Activated naive CD8-positive, alpha-beta T cell treated with anti-CD3 and anti-CD28 coated beads, Interleukin-2, amount 50 U/mL, for 24 hours (primary cell): Measurements from ENCODE around the gene KRTAP4-11.
"Not testable (repeated sequence)": the region's sequence is repeated elsewhere in the genome, so short reads cannot be mapped to it uniquely, and the experiment has no call there.

Experiments
- ATAC-seq: fragments of 150-1000 bp; cut with Tn5 transposase; one replicate; pipeline ENCODE4 v1.10.0; 2021
- DNase-seq: peaks from one replicate; pipeline ENCODE4 v3.0.0; 2021
- H3K27ac Mint-ChIP-seq: one replicate; pipeline ENCODE4 v1.8.0; 2021; ENCODE audit warnings: mild to moderate bottlenecking, mixed read lengths
- H3K27me3 Mint-ChIP-seq: one replicate; pipeline ENCODE4 v1.8.0; 2021; ENCODE audit warnings: mixed read lengths
- H3K36me3 Mint-ChIP-seq: one replicate; pipeline ENCODE4 v1.8.0; 2021; ENCODE audit warnings: low read depth, mixed read lengths
- H3K4me1 Mint-ChIP-seq: one replicate; pipeline ENCODE4 v1.8.0; 2021; ENCODE audit warnings: mixed read lengths
- H3K4me3 Mint-ChIP-seq: one replicate; pipeline ENCODE4 v1.8.0; 2021; ENCODE audit warnings: mild to moderate bottlenecking, moderate library complexity, mixed read lengths
- H3K9me3 Mint-ChIP-seq: one replicate; pipeline ENCODE4 v1.8.0; 2021; ENCODE audit warnings: mixed read lengths

Gene KRTAP4-11

DNA sequence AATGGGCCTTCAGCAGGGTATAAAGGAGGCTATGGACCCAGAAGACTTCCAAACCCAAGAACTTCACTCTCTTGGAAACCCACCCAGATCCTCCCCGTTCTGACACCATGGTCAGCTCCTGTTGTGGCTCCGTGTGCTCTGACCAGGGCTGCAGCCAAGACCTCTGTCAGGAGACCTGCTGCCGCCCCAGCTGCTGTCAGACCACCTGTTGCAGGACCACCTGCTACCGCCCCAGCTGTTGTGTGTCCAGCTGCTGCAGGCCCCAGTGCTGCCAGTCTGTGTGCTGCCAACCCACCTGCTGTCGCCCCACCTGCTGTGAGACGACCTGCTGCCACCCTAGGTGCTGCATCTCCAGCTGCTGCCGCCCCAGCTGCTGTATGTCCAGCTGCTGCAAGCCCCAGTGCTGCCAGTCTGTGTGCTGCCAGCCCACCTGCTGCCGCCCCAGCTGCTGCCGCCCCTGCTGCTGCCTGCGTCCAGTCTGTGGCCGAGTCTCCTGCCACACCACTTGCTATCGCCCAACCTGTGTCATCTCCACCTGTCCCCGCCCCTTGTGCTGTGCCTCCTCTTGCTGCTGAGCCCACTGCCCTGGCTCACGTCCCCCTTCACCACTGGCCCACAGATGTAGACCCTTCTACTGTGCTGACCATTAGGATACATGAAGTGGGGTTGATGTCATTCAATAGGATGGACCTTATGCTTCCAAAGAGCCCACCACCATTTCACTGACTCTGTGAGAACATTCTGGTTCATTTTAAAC lies 33.9 kb downstream of the KRTAP4-11 start, which contains the start of gene KRTAP4-7:
TSS of gene KRTAP4-7 (plus strand) at position 51 of the 757 bp plus-strand sequence. CDS start at position 108, 57 bp downstream.
- ATAC-seq, H3K27me3 Mint-ChIP-seq, H3K4me1 Mint-ChIP-seq, H3K36me3 Mint-ChIP-seq, H3K9me3 Mint-ChIP-seq, H3K27ac Mint-ChIP-seq, H3K4me3 Mint-ChIP-seq, DNase-seq: not testable (repeated sequence)

- H3K36me3 Mint-ChIP-seq, H3K27me3 Mint-ChIP-seq, H3K4me1 Mint-ChIP-seq, H3K27ac Mint-ChIP-seq, ATAC-seq, H3K4me3 Mint-ChIP-seq, H3K9me3 Mint-ChIP-seq, DNase-seq: not testable (repeated sequence)
Observed at GRCh38 chr17:41083427-41083826, 34.7 kb downstream of the KRTAP4-11 start.

DNA sequence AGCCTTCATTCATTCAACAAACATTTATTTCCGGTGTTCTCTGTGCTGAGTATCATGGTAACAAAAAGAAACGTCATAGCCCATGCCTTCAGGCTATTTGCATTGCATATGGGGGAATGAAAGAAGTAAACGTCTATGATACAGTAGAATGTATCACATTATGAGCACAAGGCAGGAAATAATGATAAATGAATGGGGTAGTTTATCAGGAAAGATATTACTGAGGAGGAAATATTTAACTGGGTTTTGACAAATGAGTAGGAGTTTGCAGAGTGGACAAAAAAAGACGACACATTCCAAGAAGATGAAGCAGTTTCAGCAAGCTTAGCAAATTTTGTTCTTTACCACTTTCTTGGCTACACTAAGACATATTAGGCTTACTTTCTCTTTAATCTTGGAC lies 35.5 kb downstream of the KRTAP4-11 start:
- H3K27ac Mint-ChIP-seq = no peak overlapping the region
- DNase-seq (no peak), ATAC-seq (no peak)
- no peaks in the 10 kb centered on the region for H3K4me1 Mint-ChIP-seq
- H3K36me3 Mint-ChIP-seq = no peaks in the 10 kb centered on the region
- H3K9me3 Mint-ChIP-seq = no peaks in the 10 kb centered on the region
- H3K27me3 Mint-ChIP-seq = peaks cover 2% of the 10 kb centered on the region
- H3K4me3 Mint-ChIP-seq = no peak overlapping the region

DNA sequence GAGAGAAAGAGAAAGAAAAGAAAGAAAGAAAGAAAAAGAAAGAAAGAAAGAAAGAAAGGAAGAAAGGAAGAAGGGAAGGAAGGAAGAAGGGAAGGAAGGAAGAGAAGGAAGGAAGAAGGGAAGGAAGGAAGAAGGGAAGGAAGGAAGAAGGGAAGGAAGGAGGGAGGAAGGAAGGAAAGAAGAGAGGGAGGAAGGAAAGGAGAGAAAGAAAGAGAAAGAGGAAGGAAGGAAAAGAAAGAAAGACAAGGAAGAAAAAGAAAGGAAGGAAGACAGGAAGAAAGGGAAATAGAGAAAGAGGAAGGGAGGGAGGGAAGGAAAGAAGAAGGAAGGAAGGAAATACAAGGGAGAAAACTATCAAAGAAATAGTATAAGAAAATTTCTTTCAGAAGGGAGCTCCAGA lies 41.4 kb downstream of the KRTAP4-11 start:
- DNase-seq (no peak), ATAC-seq (no peak)
- Mint-ChIP-seq H3K4me1 (no peaks in the 10 kb centered on the region), H3K4me3 (no peak overlapping the region), H3K9me3 (no peaks in the 10 kb centered on the region), H3K36me3 (no peaks in the 10 kb centered on the region), H3K27ac (no peak overlapping the region), H3K27me3 (peaks cover 23% of the 10 kb centered on the region)

DNA sequence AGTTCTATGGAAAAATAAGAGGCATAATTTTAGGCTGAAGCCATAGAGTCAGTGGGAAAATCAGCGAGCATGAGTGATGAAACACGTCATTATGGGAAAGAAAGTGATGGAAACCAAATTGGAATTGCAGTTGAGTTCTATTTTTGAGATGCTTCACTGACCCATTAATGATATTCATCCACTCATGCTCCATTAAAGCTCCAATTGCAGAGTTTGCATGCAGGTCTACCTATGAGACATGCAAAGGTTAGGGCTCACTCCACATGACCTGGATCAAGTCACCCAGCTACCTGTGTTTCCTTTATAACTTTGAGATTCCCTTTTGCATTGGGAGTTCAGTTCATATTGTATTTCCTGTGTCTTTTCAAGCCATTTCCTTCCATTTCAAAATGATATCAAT lies 44.5 kb downstream of the KRTAP4-11 start:
- peaks cover 23% of the 10 kb centered on the region for H3K27me3 Mint-ChIP-seq
- H3K4me3 Mint-ChIP-seq = no peak overlapping the region
- ATAC-seq (no peak), DNase-seq (no peak)
- no peaks in the 10 kb centered on the region for H3K36me3 Mint-ChIP-seq
- H3K27ac Mint-ChIP-seq = no peak overlapping the region
- H3K9me3 Mint-ChIP-seq = no peaks in the 10 kb centered on the region
- no peaks in the 10 kb centered on the region for H3K4me1 Mint-ChIP-seq

DNA sequence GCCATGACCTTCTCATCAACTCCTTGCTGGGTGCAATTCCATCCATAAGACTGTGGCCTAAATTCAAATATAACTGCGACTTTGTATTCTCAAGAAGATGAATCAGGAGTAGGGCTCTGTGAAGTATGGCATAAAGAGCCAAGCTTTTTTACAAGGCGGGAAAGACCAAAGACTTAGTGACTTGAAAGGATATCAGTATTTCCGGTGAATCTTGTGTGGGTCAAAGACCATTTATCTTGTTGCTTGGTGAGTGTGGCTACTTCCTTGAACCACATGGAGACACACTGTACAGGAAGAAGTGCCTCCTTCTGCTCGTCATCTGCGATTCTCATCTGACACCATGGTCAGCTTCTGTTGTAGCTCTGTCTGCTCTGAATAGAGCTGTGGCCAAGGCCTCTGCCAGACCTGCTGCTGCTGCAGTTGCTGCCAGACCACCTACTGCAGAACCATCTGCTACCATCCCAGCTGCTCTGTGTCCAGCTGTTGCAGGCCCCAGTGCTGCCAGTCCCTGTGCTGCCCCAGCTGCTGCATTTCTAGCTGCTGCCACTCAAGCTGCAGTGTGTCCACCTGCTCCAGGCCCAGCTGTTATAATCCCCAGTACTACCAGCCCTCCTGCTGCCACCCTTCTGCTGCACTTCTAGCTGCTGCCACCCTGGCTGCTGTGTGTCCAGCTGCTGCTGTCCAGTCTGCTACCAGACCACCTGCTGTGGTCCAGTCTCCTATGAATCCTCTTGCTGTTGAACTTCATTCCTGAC lies 46.4 kb downstream of the KRTAP4-11 start:
- no peak for DNase-seq
- no peak for ATAC-seq
- Mint-ChIP-seq H3K4me3 (no peak overlapping the region), H3K9me3 (no peaks in the 10 kb centered on the region), H3K4me1 (no peaks in the 10 kb centered on the region), H3K27me3 (peaks cover 17% of the 10 kb centered on the region), H3K27ac (no peak overlapping the region), H3K36me3 (no peaks in the 10 kb centered on the region)

DNA sequence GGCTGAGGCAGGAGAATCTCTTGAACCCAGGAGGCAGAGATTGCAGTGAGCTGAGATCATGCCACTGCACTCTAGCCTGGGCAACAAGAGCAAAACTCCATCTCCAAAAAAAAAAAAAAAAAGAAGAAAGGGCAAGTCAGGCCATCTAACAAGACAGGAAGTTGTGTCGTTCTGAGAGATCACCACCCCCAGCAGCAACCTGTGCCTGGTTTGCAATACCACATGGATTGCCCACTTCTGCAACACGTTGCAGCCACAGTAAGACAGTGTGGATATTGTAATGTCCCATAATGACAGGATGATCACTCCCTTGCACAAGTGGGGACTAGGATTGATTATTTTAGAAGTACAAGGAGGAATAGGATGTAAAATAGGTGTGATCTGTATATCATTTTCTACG lies 49.1 kb downstream of the KRTAP4-11 start:
- Mint-ChIP-seq H3K9me3 (no peaks in the 10 kb centered on the region), H3K4me1 (no peaks in the 10 kb centered on the region), H3K27ac (no peak overlapping the region), H3K4me3 (no peak overlapping the region), H3K36me3 (no peaks in the 10 kb centered on the region), H3K27me3 (no peaks in the 10 kb centered on the region)
- DNase-seq (no peak), ATAC-seq (no peak)

GRCh38 chr17:41067281-41067680 lies 50.9 kb downstream of the KRTAP4-11 start:
- no peaks in the 10 kb centered on the region for H3K36me3 Mint-ChIP-seq

More at GRCh38 chr17:41067281-41067680, 50.9 kb downstream of the KRTAP4-11 start:
- H3K4me3 Mint-ChIP-seq = no peak overlapping the region
- no peaks in the 10 kb centered on the region for H3K4me1 Mint-ChIP-seq
- DNase-seq = no peak
- no peak for ATAC-seq
- H3K27ac Mint-ChIP-seq = no peak overlapping the region
- H3K27me3 Mint-ChIP-seq = no peaks in the 10 kb centered on the region
- H3K9me3 Mint-ChIP-seq = no peaks in the 10 kb centered on the region
